ENCODE data around the gene DOCK9.

DOCK9 gene

GRCh38 chr13:98997011-98997730 is 19.3 kb upstream of the DOCK9 start:
- DNase-seq: no peak

GRCh38 chr13:98996046-98996445 is 18.2 kb upstream of the DOCK9 start:
- DNase-seq: no peak

GRCh38 chr13:98994896-98995295 is 17.0 kb upstream of the DOCK9 start:
- DNase-seq: no peak

- no peak for DNase-seq
Observed at GRCh38 chr13:98994080-98994479, 16.2 kb upstream of the DOCK9 start.

- no peak for DNase-seq
Observed at GRCh38 chr13:98992355-98992754, 14.5 kb upstream of the DOCK9 start.

- no peak for DNase-seq
Observed at GRCh38 chr13:98990701-98991100, 12.8 kb upstream of the DOCK9 start.

- DNase-seq: no peak
Observed at GRCh38 chr13:98989469-98990235, 11.8 kb upstream of the DOCK9 start.

- DNase-seq: no peak
Observed at GRCh38 chr13:98988780-98989179, 10.9 kb upstream of the DOCK9 start.

- no peak for DNase-seq
Observed at GRCh38 chr13:98988277-98988676, 10.4 kb upstream of the DOCK9 start.

GRCh38 chr13:98987275-98987674 is 9.4 kb upstream of the DOCK9 start:
- DNase-seq: no peak

- DNase-seq: no peak
Observed at GRCh38 chr13:98986226-98986846, 8.5 kb upstream of the DOCK9 start.

GRCh38 chr13:98985591-98985990 is 7.7 kb upstream of the DOCK9 start:
- no peak for DNase-seq

GRCh38 chr13:98984983-98985382 is 7.1 kb upstream of the DOCK9 start:
- no peak for DNase-seq

- DNase-seq: no peak
Observed at GRCh38 chr13:98984118-98984517, 6.3 kb upstream of the DOCK9 start.

GRCh38 chr13:98983182-98983581 is 5.3 kb upstream of the DOCK9 start:
- no peak for DNase-seq

GRCh38 chr13:98981369-98982080 is 3.7 kb upstream of the DOCK9 start:
- DNase-seq: no peak

GRCh38 chr13:98979012-98979660 is 1.3 kb upstream of the DOCK9 start:
- DNase-seq: no peak

- DNase-seq: no peak
Observed at GRCh38 chr13:98978280-98978679, 416 bp upstream of the DOCK9 start.

GRCh38 chr13:98976941-98977340 is 923 bp downstream of the DOCK9 start:
- DNase-seq: no peak

- no peak for DNase-seq
Observed at GRCh38 chr13:98976338-98976737, 1.5 kb downstream of the DOCK9 start.

- DNase-seq: no peak
Observed at GRCh38 chr13:98975822-98976261, 2.0 kb downstream of the DOCK9 start.

GRCh38 chr13:98974053-98974452 is 3.8 kb downstream of the DOCK9 start:
- no peak for DNase-seq

- DNase-seq: no peak
Observed at GRCh38 chr13:98972627-98973026, 5.2 kb downstream of the DOCK9 start.
